GM12801 (cell line): ENCODE measurements around the gene TC2N.

Experiments used
- TF ChIP-seq, protein P1 (sequence below): IDR thresholded peaks from one replicate; pipeline ENCODE4 v1.5.1; 2011; ENCODE audit warnings: control low read depth; ENCODE audit not compliant: insufficient read length; ENCODE audit errors: extremely low read depth

The TC2N gene

DNA sequence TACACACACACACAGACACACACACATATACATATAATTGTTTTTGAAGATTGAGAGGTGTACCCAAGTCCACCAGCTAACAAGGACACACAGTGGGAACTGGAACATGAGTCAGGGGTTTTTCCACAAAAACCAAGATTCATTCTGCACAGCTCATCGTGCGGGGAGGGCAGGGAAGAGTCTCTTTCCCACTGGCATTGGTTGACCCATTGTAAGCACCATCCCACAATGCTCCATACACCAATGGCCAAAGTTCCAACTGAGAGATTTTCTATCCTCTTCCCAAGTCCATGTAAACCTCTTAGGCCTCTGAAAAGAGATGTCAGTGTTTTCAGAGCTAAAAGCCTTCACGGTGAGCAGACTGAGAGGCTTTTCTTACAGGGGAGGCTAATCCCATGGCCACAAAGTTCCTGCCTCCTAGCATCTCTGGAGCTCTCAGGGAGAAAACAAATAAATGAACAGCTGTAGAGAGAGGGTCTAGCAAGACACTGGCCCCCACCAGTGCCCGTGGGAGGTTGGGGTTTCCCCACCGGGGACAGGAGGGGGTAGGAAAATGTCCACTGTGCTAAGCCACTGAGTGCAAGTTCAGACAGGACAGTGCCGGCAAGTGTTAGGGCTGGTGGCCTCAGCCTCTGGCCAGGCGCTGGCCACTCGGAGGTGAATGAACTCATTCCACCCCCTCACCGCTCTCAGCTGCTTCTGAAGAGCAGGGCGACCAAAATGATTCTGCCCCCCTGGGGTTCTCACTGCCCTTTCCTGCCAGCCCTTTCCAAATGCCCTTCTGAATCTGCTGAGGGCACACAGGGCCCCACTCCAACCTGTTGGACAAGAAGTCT is 21.5 kb upstream of the TC2N start:
- TF ChIP-seq, protein P1, sequence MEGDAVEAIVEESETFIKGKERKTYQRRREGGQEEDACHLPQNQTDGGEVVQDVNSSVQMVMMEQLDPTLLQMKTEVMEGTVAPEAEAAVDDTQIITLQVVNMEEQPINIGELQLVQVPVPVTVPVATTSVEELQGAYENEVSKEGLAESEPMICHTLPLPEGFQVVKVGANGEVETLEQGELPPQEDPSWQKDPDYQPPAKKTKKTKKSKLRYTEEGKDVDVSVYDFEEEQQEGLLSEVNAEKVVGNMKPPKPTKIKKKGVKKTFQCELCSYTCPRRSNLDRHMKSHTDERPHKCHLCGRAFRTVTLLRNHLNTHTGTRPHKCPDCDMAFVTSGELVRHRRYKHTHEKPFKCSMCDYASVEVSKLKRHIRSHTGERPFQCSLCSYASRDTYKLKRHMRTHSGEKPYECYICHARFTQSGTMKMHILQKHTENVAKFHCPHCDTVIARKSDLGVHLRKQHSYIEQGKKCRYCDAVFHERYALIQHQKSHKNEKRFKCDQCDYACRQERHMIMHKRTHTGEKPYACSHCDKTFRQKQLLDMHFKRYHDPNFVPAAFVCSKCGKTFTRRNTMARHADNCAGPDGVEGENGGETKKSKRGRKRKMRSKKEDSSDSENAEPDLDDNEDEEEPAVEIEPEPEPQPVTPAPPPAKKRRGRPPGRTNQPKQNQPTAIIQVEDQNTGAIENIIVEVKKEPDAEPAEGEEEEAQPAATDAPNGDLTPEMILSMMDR: no peak

DNA sequence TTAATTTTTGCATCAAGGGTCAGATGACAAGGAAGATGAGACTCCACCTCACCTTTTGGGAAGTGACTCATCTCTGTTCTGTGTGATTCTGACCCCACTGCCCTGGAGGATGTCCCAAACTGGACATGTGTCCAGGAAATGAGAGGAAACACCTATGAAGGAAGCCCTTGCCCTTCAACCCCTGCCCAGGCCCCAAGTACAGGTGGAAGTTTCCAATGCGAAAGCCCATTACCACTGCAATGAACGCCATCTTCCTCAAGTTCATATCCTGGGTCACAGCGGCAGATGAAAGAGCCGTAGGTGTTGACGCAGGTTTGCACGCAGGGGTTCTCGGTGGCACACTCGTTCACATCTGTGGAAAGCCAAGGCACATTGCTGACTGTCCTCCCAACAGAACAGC is 19.6 kb upstream of the TC2N start:
- TF ChIP-seq, protein P1: no peak

DNA sequence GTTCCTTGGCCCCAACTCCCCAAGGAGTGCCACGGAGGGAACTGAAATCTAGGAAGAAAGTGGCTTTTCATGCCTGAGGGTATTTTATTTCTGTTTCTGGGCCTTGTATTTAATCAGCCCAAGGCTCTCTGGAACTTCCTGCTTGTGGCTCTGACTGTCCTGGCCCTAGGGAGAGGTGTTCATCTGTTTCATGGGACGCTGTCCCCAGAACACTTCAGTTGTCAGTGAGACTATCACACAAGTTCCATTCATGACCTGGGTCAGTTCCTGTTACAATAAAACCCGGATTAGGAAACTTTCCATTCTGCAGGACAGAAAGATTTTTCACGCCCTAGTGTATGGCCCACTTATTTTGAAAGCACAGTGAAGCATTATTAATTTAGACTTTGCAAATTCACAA is 18.5 kb upstream of the TC2N start:
- TF ChIP-seq, protein P1: no peak

DNA sequence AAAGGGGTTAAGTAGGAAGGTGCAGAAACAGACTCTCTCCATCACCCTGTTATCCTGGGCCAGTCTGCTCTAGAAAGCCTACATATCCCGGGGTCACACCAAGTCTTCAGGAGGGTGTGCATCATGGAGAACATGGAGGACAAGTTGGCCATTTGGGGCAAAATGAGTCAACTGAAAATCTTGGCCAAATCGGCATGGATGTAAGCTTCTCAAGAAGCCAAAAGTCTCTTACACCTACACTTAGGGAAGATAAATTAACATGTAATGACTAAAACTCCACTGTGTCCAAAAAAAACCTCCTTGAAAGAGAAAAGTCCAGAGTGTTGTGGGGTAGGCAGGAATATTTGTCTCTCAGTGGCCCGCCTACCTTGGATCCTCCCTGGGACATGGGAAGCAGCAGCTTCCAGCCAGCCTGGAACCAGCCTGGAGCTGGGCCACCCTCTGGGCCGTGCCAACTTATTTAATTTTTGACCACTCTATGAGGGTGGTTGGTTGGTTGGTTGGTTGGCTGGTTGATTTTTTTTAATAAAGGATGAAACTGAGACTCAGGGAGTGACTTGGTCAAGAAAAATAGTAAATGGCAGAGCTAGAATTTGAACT is 17.9 kb upstream of the TC2N start:
- TF ChIP-seq, protein P1: no peak

DNA sequence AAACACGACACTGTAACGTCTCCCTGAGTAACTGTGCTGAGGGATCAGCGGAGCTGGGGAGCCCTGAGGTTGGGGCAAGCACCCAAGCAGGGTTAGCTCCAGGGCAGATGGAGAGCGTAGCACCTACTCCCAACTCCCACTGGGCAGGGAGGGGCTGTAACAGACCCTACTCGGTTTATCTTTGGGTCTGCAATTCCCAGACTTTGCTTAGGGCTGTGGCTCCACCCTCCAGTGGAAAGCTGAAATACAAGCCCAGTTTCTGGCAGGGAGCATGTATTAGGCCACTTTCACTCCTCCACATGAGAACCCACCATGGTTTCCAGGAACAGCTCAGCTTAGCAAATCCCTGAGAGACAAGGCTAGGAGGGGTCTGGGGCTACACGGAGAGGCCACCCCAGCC is 17.3 kb upstream of the TC2N start:
- TF ChIP-seq, protein P1: no peak

DNA sequence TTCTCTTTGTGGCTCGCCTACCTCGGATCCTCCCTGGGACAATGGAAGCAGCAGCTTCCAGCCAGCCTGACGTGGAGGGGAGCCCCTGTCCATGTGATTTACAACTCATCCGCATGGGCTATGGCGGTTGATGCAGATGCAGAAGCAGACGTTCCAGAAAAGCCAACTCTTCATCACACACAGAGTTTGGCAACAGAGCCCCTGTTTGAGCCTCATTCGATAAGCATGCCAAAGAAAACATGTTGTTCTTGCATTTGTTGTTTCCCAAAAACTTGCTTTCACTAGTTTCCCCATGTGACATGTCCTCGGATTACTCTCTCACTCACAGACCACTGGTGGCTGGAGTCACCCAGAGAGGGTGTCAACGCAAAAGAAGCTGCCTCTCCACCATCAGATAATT is 16.4 kb upstream of the TC2N start:
- TF ChIP-seq, protein P1: no peak

DNA sequence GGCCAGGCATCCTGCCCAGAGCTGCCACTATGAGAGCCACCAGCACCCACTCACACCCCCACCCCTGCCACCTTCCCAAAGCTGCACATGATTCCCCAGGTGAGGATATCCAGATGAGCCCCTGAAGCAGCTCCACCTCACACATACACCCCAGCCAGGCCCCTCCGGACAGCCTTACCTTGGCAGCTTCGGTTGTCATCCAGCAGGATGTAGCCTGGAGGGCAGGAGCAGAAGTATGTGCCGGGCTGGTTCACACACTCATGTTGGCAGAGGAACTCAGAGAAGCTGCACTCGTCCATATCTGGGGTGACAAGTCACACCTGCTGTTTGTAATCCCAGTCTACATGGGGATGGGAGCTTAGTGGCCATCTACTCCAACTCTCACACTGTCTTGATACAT is 15.4 kb upstream of the TC2N start:
- TF ChIP-seq, protein P1: no peak
